DMS53 (cell line): ENCODE measurements around the gene HDHD2.

ENCODE experiments used
- DNase-seq: peaks from one replicate; lab custom pipeline; 2025; lab: John Stamatoyannopoulos, UW

The HDHD2 gene

DNA sequence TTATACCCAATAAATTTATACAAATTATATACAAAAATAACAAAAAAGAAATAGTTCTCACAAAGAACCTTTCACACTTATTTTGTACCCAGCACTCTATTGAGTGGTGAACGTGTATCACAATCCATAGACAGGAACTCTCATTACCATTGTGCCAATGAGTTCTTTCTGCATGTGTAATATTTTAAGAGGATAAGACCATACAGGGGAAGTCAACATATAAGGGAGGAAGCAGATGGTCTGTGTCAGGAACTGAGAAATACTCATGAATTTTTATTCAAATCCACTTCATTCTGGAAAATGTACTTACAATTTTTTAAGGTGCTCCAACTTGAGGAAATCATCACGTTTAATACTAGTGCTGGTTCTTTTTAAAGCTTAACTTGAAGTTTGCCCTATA, 87.8 kb downstream of the HDHD2 start:
- DNase-seq: no peak
